Mesodermal cell (in vitro differentiated cells): ENCODE results near the gene PIM1.
"Not testable (repeated sequence)": the region's sequence is repeated elsewhere in the genome, so short reads cannot be mapped to it uniquely, and the experiment has no call there.

Experiments
- H3K27ac ChIP-seq: 2 replicates; pipeline ENCODE4 v1.7.0; 2013; ENCODE audit warnings: mild to moderate bottlenecking, low read depth, low read length, moderate library complexity; ENCODE audit not compliant: severe bottlenecking
- H3K36me3 ChIP-seq: 2 replicates; pipeline ENCODE4 v1.7.1; 2013; ENCODE audit warnings: mild to moderate bottlenecking, low read length, moderate library complexity; ENCODE audit not compliant: control insufficient read depth, insufficient read depth
- H3K4me1 ChIP-seq: one replicate; pipeline ENCODE4 v1.7.1; 2013; ENCODE audit warnings: mild to moderate bottlenecking, low read length; ENCODE audit not compliant: insufficient read depth, control insufficient read depth, poor library complexity, severe bottlenecking
- H3K4me3 ChIP-seq: 2 replicates; pipeline ENCODE4 v1.7.0; 2013; ENCODE audit warnings: low read length, control low read depth, mild to moderate bottlenecking; ENCODE audit not compliant: insufficient read depth, poor library complexity, severe bottlenecking; ENCODE audit errors: extremely low read depth
- H3K9me3 ChIP-seq: 2 replicates; pipeline ENCODE4 v1.7.1; 2013; ENCODE audit warnings: mild to moderate bottlenecking, low read length, moderate library complexity; ENCODE audit not compliant: control insufficient read depth
- WGBS, 2 experiments: methylation state at CpG; one replicate each; pipeline ENCODE4 v1.1.5; 2013; ENCODE audit warnings: missing lambda C conversion rate in 2 of 2; ENCODE audit not compliant: insufficient coverage in 2 of 2; 5-methylcytosine and 5-hydroxymethylcytosine counted together

Gene PIM1

GRCh38 chr6:37182736-37183590 is 13.0 kb downstream of the PIM1 start:
- WGBS, 2 experiments, result 92 to 100% methylated on average over 6 of the region's 8 CpGs
- Histone ChIP-seq H3K9me3 (no peaks in the 10 kb centered on the region), H3K4me3 (no peak overlapping the region), H3K4me1 (peaks cover 3% of the 10 kb centered on the region), H3K27ac (no peak overlapping the region), H3K36me3 (no peaks in the 10 kb centered on the region)

GRCh38 chr6:37185949-37186720 is 16.2 kb downstream of the PIM1 start:
- not testable (repeated sequence) for H3K4me1 ChIP-seq, H3K27ac ChIP-seq, H3K9me3 ChIP-seq, H3K36me3 ChIP-seq, H3K4me3 ChIP-seq
- WGBS, 2 experiments, result 92 to 100% methylated on average over 2 to 3 of the region's 6 CpGs

GRCh38 chr6:37187321-37188022 is 17.5 kb downstream of the PIM1 start:
- 100% methylated on average over 2 to 3 of the region's 7 CpGs for WGBS, 2 experiments
- H3K9me3 ChIP-seq, result no peaks in the 10 kb centered on the region
- H3K36me3 ChIP-seq, result no peaks in the 10 kb centered on the region
- H3K27ac ChIP-seq, result no peak overlapping the region
- peaks cover 3% of the 10 kb centered on the region for H3K4me1 ChIP-seq
- H3K4me3 ChIP-seq, result no peak overlapping the region

GRCh38 chr6:37188962-37189510 is 19.1 kb downstream of the PIM1 start:
- Histone ChIP-seq H3K9me3 (no peaks in the 10 kb centered on the region), H3K36me3 (no peaks in the 10 kb centered on the region), H3K4me3 (no peak overlapping the region), H3K27ac (no peak overlapping the region), H3K4me1 (no peaks in the 10 kb centered on the region)
- WGBS, 2 experiments, result no CpG with 5 or more reads among the region's 2 CpGs

DNA sequence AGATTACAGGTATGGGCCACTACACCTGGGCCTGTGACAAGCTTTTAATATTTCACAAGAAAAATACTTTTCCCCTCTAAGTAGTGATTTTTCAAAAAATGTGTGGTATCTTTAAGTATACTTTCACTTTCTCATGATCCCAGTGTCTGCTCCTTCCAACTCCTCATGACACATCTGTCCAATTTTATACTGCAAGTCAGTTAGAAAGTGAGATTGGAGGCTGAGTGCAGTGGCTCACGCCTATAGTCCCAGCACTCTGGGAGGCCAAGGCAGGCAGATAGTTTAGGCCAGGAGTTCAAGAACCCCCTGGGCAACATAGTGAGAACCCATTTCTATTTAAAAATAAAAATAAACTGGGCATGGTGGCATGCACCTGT is 20.2 kb downstream of the PIM1 start:
- WGBS, 2 experiments, result 100% methylated on average over 1 of the region's 1 CpG; no CpG with 5 or more reads in 1 of the 2 experiments
- no peaks in the 10 kb centered on the region for H3K9me3 ChIP-seq
- no peaks in the 10 kb centered on the region for H3K4me1 ChIP-seq
- H3K4me3 ChIP-seq, result no peak overlapping the region
- H3K27ac ChIP-seq, result no peak overlapping the region
- H3K36me3 ChIP-seq, result no peaks in the 10 kb centered on the region

DNA sequence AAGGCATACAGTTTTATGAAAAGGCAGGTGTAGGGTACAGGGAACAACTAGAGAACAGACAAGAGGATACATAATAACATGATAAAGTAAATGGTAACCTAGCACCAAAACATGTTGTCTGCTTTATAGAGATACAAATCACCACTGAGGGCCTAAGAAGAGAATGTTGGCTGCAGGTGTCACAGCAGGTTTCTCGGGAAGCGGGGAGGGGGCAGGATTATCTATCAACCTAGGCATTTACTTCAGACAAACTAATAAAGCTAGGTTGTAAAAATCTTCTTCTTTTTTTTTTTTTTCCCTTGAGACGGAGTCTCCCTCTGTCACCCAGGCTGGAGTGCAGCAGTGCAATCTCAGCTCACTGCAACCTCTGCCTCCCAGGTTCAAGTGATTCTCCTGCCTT is 22.7 kb downstream of the PIM1 start:
- Histone ChIP-seq H3K36me3 (no peaks in the 10 kb centered on the region), H3K9me3 (no peaks in the 10 kb centered on the region), H3K4me3 (no peak overlapping the region), H3K27ac (no peak overlapping the region), H3K4me1 (no peaks in the 10 kb centered on the region)
- WGBS, 2 experiments, result 80 to 100% methylated on average over 1 of the region's 3 CpGs

DNA sequence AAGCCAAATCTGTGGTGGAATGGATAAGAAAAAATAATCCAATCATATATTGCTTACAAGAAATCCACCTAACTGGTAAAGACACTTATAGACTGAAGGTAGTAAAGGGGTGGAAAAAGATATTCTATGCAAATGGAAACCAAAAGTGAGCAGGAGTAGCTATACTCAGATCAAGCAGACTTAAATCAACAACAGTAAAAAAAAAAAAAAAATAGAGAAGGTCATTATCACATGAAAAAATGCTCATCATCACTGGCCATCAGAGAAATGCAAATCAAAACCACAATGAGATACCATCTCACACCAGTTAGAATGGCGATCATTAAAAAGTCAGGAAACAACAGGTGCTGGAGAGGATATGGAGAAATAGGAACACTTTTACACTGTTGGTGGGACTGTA is 24.9 kb downstream of the PIM1 start:
- H3K27ac ChIP-seq, H3K36me3 ChIP-seq, H3K4me1 ChIP-seq, H3K4me3 ChIP-seq, H3K9me3 ChIP-seq: not testable (repeated sequence)
- no CpG with 5 or more reads among the region's 1 CpG for WGBS, 2 experiments

DNA sequence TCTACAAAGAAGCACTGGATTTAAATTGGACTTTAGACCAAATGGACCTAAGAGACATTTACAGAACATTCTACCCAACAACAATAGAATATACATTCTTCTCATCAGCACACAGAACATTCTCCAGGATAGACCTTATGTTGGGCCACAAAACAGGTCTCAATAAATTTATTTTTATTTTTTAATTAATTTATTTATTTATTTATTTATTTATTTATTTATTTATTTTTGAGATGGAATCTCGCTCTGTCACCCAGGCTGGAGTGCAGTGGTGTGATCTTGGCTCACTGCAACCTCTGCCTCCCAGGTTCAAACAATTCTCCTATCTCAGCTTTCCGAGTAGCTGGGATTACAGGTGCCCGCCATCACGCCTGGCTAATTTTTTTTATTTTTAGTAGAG is 26.5 kb downstream of the PIM1 start:
- H3K36me3 ChIP-seq, H3K27ac ChIP-seq, H3K4me3 ChIP-seq, H3K9me3 ChIP-seq, H3K4me1 ChIP-seq: not testable (repeated sequence)
- WGBS, 2 experiments, result 92% methylated on average over 2 of the region's 4 CpGs; no CpG with 5 or more reads in 1 of the 2 experiments

DNA sequence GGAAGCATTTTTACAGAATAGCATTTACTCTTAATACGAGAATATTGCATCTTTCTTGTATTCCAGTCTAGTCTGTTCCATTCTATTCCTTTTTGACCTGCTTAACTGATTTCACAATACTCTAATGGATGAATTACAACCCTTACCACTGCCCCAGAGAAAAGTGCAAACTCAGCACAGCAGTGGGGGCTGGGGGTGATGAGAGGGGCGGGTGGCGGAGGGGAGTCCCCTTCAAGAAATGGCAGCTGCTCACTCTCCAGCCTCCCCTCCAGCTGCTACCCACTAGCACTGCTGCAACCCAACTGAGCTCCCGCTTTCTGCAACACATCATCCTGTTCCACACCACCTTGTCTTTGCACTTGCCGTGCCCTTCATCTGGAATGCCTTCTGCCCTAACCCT is 30.1 kb downstream of the PIM1 start:
- no peak overlapping the region for H3K4me3 ChIP-seq
- H3K27ac ChIP-seq, result no peak overlapping the region
- peaks cover 6% of the 10 kb centered on the region for H3K4me1 ChIP-seq
- H3K36me3 ChIP-seq, result no peaks in the 10 kb centered on the region
- H3K9me3 ChIP-seq, result no peaks in the 10 kb centered on the region
- 89 to 96% methylated on average over 2 to 4 of the region's 5 CpGs for WGBS, 2 experiments

GRCh38 chr6:37201726-37202125 is 31.8 kb downstream of the PIM1 start:
- H3K36me3 ChIP-seq, result no peaks in the 10 kb centered on the region
- no peak overlapping the region for H3K27ac ChIP-seq
- H3K4me3 ChIP-seq, result no peak overlapping the region
- H3K4me1 ChIP-seq, result peaks cover 6% of the 10 kb centered on the region
- no peaks in the 10 kb centered on the region for H3K9me3 ChIP-seq
- 100% methylated on average over 1 of the region's 1 CpG; no CpG with 5 or more reads in 1 of the 2 experiments for WGBS, 2 experiments
